GM21515 (cell line): Measurements from ENCODE around the gene SLC27A2.

Experiments used
- ATAC-seq: cut with Tn5 transposase; IDR thresholded peaks from one replicate; pipeline ENCODE4 v1.9.1; 2021; ENCODE audit not compliant: unreplicated experiment

Gene SLC27A2

DNA sequence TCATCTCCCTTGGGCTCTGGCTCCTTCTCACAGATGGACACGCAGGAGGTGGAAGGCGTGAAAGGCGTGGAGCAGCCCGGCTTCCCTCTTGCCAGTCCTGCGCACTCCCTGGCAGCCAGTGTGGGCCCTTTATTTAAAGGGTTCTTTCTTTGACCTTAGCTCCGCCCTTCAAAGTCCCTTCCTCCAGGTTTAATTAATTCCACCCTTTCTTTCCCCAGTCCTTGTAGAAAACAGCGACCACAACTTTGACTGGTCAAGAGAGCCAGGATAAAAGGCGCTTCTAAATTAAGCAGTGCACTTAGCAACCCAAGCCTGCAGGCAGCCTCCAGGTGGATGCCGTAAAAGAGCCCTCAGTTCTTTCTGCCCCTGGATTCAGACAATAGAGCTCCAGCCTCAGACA is 83.6 kb downstream of the SLC27A2 start, which contains the start of gene HDC:
TSS of gene HDC (minus strand) at position 107 of the 400 bp plus-strand sequence. CDS start at position 4, 103 bp downstream.
- ATAC-seq, result no peak

DNA sequence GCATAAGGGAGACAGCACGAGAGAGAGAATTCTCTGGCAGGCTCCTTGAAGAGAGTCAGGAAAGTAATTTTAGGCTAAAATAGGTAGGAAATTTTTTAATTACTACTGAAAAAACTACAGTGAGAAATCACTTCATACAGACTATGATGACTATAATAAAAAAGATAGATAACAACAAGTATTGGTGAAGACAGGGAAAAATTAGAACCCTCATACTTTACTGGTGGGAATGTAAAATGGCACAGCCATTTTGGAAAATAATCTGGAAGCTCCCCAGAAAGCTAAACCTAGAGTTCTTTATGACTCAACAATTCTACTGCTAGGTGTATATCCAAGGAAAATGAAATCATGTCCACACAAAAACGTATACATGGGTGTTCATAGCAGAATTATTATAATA is 85.6 kb downstream of the SLC27A2 start:
- no peak for ATAC-seq

DNA sequence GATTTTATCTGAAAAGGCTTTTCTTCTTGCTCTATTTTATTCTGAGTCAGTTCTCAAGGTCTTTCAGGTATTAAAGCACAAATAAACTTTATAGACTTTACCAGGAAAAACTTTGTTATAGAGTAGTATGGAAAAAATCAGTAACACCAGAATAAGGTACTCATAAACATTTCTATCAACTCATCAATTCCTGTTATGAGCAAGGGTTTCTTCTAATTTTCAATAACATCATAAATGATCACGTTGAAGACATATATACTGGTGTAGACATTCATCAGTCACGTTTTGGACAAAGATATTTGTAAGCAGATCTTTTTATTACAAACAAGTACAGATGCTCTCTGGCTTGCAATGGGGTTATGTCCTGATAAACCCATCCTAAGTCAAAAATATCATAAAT is 93.1 kb downstream of the SLC27A2 start:
- no peak for ATAC-seq

DNA sequence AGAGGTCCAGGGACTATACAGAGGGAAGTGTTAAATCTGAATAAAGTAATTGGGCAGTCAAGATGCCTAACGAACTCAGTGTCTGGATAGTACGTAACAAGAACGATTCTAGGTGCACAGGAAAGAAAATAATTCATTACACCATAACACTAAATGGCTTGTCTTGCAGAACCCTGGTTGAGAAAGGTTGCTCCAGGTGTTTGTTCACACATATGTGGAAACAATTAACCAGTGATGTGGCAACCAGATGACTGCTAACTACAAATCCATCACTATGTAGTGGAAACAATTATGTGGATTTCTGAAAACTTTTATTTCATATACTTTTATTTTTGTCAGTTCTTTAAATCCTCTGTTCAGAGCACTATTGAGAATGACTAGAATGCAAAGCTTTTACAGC is 93.9 kb downstream of the SLC27A2 start:
- no peak for ATAC-seq

DNA sequence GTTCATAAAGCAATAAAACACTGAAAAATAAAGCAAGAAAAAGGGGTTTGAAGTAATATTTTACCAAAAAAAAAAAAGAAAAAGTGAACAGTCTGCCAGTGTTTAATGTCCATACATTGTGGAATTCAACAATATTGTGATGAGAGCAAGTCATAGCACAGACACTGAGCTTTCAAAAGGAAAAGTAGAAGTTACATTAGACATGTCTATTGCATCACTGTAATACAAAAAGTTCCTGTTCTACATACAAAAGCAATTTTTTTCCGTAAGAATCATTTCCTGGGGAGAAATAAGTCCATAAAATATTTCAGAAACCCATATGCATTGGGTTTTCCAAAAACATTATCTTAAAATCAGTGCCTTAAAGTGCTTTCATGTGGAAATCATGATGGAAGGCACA is 95.4 kb downstream of the SLC27A2 start:
- ATAC-seq, result no peak

DNA sequence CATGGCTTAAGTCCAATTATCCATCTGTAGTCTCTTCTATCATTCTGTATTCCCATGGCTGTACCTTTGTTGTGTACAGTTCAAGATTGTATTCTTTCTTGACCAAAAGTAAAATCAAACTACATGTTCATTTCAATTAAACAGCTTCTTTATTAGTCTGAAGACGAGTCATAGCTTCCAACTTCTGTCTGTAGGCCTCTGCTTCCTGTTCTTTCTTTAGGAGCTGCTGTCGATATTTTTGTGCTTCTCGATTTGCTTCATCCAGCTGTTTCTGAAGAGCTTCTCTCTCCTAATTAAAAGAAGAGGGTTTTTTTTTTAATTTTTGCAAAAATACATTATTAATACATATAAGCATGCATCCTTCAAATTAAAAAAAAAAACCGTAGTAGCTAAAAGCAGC is 96.5 kb downstream of the SLC27A2 start:
- ATAC-seq, result no peak

DNA sequence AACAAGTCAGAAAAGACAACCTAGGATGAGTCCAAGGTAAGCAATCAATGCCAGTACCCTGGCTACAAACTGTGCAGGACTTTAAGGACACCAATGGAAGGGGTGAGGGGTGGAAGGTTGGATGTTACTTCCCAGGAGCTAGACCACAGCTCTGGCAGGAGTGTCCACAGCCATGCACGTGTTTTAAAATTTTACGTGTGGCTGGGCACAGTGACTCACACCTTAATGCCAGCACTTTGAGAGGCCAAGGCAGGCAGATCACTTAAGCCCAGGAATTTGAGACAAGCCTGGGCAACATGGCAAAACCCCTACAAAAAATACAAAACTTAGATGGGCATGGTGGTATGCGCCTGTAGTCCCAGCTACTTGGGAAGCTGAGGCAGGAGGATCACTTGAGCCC is 98.3 kb downstream of the SLC27A2 start:
- ATAC-seq, result no peak

DNA sequence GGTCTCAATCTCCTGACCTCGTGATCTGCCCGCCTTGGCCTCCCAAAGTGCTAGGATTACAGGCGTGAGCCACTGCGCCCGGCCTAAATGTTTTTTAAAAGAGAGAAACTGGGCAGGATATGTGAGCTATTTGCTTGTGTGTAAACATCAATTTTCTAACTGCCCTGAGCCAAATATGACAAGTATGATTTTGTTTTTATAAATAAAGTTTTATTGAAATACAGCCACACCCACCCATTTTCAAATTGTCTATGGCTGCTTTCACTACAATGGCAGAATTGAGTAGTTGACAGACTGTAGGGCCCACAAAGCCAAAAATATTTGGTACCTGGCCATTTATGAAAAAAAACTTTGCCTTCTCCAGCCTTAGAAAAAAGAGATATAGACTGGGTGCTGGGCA is 99.4 kb downstream of the SLC27A2 start:
- ATAC-seq, result no peak
